COLO668 (cell line): ENCODE measurements around the gene STARD3.

Experiments used
- DNase-seq: peaks from one replicate; lab custom pipeline; 2025; ENCODE audit not compliant: unreplicated experiment; lab: John Stamatoyannopoulos, UW

The STARD3 gene

GRCh38 chr17:39669897-39670735, 33.2 kb downstream of the STARD3 start:
- DNase-seq, result no peak

GRCh38 chr17:39670746-39671145, 33.8 kb downstream of the STARD3 start:
- no peak for DNase-seq

DNA sequence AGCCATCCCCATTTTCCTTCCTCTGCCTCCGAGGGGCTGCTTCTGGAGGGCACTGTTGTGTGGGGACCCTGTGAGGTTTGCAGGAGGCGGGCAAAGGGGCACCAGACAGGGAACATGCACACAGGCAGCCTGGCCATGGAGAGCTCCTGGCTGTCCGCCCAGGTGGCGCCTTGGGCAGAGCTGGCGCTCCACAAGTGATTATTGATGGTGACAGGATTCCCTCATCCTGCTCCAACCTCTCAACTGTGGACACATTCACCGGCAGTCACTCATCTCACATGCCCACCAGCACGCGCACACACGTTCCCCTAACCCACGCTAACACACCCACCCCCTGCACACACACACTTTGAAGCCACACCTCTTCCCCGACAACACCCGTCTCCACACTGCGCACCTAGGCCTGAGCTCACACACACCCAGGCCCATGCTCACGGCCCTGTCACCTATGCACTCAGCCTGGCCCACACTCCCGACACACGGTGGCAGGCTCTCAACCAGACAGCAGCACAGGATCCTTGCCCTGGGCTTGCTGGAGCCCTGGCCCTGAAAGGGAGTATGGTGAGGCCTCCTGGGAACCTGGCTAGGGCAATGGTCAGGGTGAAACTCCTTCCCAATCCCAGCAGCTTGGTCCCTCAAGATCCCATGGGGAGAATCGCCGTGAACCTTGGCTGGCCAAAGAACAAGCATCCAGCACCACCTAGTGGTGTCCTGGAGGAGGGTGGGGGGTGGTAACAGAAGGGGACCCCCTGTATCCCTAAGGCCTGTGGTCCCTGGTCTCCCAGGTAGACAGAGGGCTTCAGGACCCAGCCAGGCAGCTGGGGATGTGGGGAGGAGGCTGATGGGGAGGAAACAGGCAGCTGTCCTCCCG, 34.9 kb downstream of the STARD3 start:
- DNase-seq, result peak; percentile 4

- DNase-seq, result no peak
Observed at GRCh38 chr17:39672522-39673334, 35.8 kb downstream of the STARD3 start.

GRCh38 chr17:39673335-39674081, 36.6 kb downstream of the STARD3 start:
- DNase-seq, result no peak

DNA sequence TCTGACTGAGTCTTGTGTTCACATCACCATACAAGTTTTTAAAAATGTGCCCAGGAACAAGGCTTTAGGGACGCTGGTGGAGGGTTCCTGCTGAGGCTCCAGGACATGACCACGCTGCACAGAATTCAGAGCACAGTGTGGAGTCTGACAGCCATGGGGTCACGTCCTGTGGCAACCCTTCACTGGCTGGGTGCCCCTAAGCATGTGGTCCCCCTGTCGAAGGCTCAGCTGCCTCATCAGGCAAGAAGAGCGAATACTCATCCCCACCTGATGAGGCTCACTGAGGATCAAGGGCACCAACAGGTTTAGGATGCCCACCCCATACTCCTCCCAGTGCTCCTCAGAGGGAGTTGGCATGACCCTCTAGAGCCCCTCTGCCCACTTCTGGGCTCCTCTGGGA, 37.2 kb downstream of the STARD3 start:
- DNase-seq, result no peak

- DNase-seq, result peak; percentile 65
Observed at GRCh38 chr17:39674702-39675389, 37.9 kb downstream of the STARD3 start.

DNA sequence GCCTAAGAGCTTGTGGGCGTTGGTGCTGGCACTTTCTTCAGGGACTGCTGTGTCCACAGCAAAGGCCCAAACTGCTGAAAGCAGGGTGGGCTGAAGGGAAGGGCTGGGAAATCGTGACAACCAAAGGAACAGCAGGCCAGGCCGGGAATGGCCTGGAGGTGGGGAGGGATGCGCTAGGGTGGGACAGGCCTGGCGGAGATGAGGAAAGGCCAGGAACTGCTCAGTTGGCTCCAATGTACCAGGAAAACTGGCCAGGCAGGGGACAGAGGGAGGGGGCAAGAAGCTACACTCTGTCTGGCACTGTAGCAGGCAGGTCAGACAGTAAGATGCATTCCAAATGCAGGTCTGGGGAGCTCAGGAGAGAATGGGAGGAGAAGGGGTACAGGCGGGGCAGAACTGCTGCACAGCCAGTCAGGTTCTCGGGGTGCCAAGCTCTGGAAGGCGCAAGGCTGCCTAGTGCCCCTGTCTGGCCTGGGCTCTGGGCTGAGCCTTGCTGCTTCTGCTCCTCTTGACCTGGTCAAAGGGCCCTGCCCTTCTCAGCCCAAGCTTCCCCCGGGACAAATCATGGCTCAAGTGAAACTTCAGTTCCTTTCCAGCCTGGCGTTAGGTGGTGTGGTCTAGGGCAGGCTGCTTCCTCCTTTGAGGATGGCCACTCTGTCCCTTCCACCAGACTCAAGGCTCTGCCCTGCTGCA, 38.6 kb downstream of the STARD3 start:
- no peak for DNase-seq

DNA sequence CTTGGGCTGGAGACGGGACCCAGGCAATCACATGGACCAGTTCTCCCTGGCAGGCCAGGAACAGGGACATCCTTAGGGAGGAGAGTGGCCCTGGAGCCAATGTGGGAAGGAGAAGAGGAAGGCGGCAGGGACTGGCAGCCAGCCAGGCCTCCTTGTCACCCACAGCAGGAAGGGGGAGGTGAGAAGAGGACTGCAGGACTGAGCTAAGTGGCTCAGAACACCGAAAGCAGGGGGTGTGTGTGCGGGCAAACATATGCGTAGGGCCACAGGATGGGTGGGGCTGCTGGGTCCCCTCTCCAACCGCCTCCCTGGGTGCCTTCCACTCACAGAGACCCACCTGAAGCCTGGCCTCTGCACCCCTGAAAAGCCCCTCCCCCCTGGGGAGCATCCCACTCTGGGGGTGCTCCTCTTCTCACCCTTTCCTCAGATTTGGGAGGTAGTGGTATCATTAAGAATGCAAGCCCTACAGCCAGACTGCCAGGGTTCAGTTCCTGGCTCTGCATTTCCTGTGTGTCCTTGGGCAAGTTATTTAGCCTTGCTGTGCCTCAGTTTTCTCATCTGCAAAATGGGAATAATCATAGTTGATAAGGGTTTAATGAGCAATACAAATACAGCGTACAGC, 39.4 kb downstream of the STARD3 start:
- peak; percentile 52 for DNase-seq

DNA sequence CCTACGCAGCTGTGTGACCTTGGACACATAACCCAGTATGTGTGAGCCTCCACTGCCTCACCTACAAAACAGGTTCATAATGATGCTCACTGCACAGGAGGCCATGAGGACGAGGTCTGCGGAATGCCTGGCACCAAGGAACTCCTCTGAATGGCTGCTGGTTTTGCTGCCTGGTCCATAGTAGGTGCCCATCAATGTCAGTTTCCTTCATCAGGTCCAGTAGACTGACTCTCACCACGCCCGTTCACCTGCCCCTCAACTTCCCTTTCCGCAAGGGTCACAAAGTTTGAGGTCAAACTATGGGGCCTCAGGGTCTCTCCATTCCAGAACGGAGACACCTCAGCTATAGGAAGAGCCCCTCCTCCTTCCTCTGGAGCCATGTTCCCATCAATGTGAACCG, 40.1 kb downstream of the STARD3 start:
- DNase-seq, result no peak

DNA sequence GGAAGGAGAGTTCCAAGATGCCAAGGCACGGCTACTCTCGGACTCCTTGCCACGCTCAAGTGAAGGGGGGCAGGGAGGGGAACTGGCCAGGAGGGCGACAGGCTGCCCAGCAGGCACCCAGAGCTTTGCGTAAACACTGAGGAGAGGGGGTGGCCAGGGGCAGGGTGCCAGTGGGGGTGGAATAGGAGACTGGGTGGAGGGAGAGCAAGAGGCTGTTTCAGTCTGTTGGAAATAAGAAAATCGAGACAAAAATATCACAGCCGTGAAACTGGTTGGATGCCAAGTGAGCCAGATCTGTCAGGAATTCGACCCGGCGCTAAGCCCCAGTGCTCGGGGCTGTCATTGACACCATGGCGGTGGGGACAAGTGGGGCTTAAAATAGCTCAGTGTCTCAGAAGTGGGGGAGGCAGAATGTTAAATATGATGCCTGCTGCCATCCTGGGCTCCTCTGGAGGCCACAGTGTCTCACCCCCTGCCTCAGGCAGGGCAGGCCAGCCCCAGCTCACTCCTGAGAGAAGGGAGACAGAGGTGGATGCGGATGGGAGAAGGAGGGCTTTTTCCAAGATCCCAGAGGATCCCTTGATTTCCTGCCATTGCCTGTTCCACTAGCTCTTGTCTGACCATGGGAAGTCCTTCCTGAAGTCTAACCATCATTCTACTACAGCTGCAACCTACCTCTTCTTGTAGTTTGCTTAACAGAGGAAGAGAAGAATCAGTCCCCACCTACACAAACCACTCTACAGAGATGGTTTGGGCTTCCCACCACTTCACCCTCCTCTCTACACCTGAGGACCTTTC, 40.8 kb downstream of the STARD3 start:
- no peak for DNase-seq

DNA sequence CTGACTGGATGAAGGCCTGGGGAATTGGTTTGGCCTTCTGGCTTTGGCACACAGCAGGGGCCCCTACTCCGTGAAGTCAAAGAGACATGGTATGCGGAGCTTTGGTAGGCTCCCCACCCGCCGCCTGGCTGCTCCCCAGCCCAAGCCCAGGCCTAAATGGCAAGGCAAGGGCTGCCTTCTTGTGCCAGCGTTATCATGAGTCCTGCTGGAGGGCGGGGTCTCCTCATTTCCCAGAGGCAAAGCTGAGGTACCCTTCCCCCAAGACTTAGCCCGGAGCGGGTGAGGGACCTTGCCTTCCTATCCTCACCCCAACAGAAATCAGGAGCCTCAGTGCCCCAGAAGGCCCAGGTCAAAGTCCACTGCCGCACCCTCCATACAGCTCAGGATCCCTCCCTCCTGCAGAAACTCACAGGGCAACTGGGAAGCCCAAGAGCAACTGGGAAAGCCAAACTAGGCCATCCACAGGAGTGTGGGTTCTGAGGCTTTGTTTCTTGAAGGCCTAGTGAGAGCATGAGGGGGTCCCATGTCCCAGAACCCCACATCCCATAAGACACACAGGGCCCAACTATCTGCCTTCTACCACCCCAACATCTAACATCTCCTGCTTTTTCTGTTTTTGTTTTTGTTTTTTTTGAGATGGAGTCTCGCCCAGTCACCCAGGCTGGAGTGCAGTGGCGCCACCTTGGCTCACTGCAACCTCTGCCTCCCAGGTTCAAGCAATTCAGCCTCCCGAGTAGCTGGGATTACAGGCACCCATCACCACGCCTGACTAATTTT, 41.6 kb downstream of the STARD3 start:
- DNase-seq, result no peak

DNA sequence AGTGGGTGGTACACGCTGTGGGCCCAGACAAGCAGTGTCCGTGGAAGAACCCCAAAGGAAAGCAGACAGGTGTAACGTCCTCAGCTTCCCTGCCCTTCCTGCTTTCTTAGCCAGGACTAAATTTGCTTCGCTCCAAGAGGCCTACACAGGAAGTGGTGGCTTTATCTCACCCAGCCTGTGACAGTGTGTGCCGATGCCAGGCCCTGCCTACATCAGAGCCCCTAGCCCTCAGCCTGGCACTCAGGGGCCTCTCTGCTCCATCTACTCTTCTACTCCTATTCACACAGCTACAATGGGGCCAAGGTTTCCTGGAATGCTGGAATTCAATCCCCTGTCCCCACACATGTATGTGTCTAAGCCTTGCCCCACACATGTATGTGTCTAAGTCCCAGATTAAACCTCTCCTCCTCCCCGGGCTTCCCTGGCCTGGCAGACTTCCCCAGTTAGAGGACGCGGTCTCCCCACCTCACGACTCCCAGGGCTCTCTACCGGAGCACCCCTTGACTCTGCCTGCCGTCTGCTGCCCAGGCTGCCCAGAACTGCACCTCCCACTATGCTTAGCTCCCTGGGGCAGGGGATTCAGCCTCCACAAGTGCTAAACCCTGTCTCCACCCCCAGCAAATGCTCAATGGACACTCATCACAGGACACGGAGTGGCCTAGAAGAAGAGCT, 42.7 kb downstream of the STARD3 start:
- DNase-seq, result no peak

GRCh38 chr17:39683295-39683939, 46.5 kb downstream of the STARD3 start:
- DNase-seq, result no peak

DNA sequence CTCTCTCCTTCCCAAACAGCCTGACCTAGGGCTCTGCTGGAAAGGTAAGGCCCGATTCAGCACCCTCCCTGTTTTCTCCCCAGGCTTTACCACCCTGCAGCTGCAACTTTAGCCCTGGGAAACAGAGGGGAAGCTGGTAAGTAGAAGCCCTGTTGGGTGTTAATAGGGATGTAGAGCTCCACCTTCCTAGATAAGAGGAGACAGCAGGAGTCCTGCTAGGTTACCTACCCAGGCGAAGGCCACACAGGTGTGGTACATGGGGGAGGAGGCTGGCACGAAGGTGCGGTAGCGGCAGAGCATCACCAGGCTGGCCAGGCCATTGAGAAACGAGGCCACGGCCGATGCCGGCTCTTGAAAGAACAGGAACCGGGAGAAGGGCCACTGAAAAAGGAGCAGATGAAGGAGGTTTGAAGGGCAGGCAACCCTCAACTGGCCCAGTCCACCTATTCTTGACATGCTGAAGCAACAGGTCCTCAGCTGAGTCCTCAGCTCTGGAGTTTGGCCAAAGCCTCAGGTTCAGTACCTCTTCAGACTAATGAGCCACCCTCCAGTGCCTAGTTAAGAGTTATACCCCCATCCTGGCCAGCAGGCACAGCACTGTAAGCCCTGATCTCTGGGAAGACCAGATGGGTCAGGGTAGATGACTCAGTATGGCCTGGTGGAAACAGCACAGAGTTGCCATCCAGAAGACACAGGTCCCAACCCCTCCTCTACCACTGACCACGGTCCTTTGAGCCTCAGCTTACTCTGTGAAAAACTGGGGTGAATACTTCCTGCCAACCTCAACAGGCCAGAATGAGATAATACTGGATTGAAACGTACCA, 47.6 kb downstream of the STARD3 start:
- DNase-seq, result no peak
